Measurements from ENCODE around the gene SPAG16.
A peak's percentile ranks its signal among the peaks of the same experiment; 100 is the strongest.

Gene SPAG16

GRCh38 chr2:214174563-214174962 lies 890.3 kb downstream of the SPAG16 start:
- no peak for DNase-seq (ENCODE audit: low read depth)

- no peak for DNase-seq (ENCODE audit: low read depth)
Observed at GRCh38 chr2:214180071-214180470, 895.8 kb downstream of the SPAG16 start.

DNA sequence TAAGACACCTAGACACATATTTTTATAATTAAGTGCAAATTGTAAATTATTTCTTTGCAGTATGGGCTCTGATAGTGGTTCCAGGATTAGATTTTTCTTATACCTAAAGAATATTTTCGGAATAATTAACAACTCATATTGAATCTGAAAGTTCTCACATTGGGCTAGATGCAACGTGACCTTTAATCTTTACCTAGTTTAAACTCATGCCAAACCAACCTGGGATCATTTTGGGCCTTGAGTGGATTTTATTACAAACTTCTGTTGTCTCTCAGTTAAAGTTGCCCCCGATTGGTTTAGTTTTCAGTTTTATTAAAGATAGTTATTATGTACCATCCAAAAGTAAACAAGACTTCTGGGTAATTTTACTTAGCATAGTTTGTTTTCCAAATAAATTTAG lies 896.4 kb downstream of the SPAG16 start:
- DNase-seq (ENCODE audit: low read depth) = no peak

GRCh38 chr2:214184461-214184860 lies 900.2 kb downstream of the SPAG16 start:
- DNase-seq (ENCODE audit: low read depth) = no peak

- DNase-seq (ENCODE audit: low read depth) = no peak
Observed at GRCh38 chr2:214185546-214185945, 901.3 kb downstream of the SPAG16 start.

DNA sequence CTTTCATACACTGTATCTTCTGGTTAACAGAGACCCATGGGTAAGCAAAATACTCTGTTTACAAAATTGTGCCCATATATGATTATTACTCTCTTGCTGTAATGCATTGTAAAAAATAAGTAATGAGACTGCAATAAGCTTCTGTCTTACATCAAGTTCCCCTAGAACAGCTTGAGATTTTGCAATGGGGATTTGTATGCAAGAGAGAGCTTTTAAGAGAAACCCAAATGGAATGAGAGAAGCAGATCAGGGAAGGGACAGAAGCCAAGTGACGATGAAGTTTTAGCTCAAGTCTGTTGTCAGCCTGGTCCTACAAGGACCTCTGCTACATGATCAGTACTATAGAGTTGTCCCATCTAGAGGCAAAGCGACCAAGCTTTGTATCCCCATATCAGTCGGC lies 908.4 kb downstream of the SPAG16 start:
- DNase-seq (ENCODE audit: low read depth) = no peak

GRCh38 chr2:214193943-214194342 lies 909.7 kb downstream of the SPAG16 start:
- DNase-seq (ENCODE audit: low read depth) = peak; percentile 38

GRCh38 chr2:214196260-214196659 lies 912.0 kb downstream of the SPAG16 start:
- DNase-seq (ENCODE audit: low read depth) = no peak

DNA sequence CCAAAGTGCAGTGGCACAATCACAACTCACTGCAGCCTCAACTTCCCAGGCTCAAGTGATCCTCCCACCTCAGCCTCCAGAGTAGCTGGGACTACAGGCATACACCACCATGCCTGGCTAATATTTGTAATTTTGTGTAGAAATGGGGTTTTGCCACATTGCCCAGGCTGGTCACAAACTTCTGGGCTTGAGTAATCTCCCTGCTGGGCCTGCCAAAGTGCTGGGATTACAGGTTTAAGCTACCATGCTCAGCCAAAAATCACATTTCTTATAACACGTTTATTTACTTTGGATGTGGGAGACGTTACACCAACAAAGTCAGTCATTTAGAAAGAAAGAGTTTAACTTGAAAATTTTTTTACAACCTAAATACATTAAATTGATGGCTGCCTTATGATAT lies 917.6 kb downstream of the SPAG16 start:
- no peak for DNase-seq (ENCODE audit: low read depth)

- no peak for DNase-seq (ENCODE audit: low read depth)
Observed at GRCh38 chr2:214203214-214203613, 919.0 kb downstream of the SPAG16 start.

DNA sequence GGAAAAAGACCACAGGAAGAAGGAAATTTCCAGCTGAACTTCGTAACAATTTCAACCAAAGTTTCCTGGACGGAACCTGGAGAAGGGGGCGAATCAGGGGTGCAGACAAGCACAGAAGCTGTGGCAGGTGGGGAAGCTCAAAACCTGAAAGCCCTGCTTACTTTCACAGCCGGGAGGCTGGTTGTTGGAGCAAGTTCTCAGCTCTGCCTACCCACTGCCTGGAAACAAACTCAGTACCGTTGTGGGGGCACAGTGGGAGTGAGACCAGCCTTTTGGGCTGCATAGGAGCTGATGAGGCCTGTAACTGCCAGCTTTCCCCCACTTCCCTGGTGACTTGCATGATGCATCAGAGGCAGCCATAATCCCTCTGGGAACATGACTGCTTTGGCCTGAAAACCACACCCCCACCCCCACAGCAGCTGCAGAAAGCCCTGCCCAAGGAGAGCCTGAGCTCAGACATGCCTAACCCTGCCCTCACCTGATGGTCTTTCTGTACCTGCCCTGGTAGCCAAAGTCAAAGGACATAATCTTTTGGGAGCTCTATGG lies 919.6 kb downstream of the SPAG16 start:
- no peak for DNase-seq (ENCODE audit: low read depth)

DNA sequence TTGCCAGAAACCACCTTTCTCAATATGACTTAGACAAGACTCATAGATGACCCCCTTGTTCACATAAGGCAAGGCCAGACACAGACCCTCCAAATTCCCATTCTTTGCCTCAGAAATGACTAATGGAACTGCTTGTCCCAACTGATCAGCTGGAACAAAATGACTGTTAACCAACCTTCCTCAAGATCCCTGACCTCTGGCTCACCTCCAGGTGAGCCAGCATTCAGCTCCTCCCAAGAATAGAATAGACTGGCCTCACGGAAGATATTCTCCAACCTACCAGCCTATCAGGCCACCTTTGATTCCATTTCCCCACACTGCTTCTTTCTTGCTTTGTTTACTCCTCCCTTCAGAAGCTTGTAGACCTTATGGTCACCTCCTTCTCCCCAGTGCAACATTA lies 930.8 kb downstream of the SPAG16 start:
- no peak for DNase-seq (ENCODE audit: low read depth)

- no peak for DNase-seq (ENCODE audit: low read depth)
Observed at GRCh38 chr2:214217136-214217535, 932.9 kb downstream of the SPAG16 start.

- no peak for DNase-seq (ENCODE audit: low read depth)
Observed at GRCh38 chr2:214217599-214217998, 933.3 kb downstream of the SPAG16 start.

- DNase-seq (ENCODE audit: low read depth) = no peak
Observed at GRCh38 chr2:214220251-214220650, 936.0 kb downstream of the SPAG16 start.

DNA sequence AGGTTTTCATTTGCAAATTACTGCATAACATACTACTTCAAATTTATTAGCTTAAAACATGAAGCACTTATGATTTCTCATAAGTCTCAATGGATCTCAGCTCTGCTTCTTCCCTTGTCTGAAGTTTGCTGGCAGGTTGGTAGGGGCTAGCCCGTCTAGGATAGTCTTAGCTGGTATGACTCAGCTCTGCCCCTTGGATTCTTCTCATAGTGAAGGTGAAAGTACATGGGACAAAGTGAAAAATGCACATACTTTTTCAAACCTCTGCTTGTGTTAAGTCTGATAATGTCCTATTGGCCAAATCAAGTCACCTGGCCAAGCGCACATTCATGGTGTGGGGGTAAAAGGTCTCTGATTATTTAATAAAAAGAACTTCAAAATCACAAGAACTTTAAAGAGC lies 941.8 kb downstream of the SPAG16 start:
- no peak for DNase-seq (ENCODE audit: low read depth)

DNA sequence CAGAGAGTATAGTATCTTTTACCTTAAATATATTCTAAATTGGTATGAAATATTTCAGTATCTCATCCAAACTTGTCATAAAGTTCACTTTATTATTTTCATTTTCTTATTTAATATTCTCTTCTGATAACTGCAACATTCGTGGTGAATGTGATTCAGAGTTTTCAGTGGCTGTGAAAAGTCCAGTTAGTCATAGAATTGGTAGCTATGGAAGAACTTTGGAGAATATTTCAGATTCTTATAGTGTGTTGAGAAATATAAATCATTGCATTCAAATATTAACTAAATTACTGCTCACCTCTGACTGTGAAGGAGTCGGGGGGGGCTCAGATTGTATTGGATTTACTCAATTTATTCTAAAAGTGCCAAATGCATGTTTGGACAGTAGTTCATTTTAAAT lies 948.0 kb downstream of the SPAG16 start:
- no peak for DNase-seq (ENCODE audit: low read depth)

- DNase-seq (ENCODE audit: low read depth) = no peak
Observed at GRCh38 chr2:214233164-214233563, 948.9 kb downstream of the SPAG16 start.

DNA sequence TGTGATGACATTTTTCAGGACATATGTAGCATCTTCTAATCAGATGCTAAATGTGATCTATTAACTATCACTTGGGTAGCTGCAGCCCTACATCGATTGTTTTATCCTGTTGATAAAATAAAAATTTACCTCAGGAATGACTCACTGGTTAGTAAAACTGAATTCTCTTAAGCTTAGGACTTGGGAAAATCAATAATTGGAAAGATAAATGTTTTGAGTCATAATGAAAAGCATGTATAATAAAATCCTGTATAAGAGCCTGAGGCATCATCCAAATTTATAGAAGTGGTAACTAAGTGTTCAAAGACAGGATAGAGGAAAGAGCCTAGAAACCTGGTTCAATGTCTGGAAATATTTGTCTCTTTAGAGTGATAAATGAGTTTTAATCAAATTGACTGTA lies 958.5 kb downstream of the SPAG16 start:
- DNase-seq (ENCODE audit: low read depth) = no peak

DNA sequence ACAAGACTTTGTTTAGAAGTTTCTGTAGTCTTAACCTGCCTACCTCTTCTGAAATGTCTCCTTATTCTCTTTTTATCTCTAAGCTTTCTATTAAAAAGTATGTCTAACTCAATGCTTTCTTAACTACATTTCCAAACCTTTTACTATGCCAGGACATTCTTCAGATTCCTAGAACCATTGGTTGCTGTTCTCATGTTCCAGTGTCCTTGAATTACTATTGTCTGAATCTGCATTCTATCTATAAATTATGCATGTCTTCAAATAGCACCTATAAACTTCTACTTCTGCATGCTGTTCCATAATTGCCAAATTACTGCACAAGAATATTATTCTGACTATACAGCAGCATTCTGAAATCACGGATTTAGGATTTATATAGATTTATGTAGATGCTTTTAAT lies 960.6 kb downstream of the SPAG16 start:
- peak; percentile 22 for DNase-seq (ENCODE audit: low read depth)

DNA sequence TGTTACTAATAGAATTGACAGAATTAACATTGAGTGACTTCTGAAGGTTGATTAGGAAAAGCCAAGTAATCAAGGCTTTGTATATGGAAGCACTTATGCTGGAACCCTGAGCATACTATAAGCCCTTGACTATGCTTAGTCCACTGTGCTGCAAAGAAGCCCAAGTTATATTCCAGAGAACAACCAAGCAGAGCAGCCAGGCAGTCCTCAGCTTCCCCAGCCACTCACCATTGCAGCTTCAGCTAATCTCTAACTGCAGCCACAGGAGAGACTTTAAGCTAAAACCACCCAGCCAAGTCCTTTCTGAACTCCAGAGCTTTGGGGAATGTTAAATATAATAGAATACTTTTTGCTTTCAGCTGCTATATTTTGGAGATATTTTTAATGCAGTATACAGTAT lies 962.2 kb downstream of the SPAG16 start:
- no peak for DNase-seq (ENCODE audit: low read depth)

GRCh38 chr2:214247531-214247930 lies 963.3 kb downstream of the SPAG16 start:
- DNase-seq (ENCODE audit: low read depth) = no peak

GRCh38 chr2:214255046-214255445 lies 970.8 kb downstream of the SPAG16 start:
- no peak for DNase-seq (ENCODE audit: low read depth)

DNA sequence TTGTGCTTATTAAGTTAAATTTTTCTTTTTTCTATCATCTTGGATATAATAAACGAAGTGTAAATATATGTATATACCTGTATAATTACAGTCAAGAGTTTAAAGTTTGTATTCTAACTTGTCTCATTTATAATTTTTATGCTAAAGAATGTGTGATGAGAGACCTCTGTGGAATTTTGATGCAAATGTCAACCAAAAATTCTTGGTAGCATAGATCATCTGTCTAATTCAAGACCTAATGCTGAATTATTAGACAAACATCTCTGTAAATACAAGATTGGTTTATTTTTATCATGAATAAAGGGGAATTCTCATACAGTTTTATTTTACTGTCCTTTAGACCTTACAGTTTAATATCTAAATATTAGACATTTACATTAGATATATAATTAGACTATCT lies 977.4 kb downstream of the SPAG16 start:
- no peak for DNase-seq (ENCODE audit: low read depth)

GRCh38 chr2:214264171-214264570 lies 979.9 kb downstream of the SPAG16 start:
- DNase-seq (ENCODE audit: low read depth) = no peak
